GM19468 (cell line): Measurements from ENCODE around the gene PAX2.

Experiments used
- ATAC-seq: cut with Tn5 transposase; IDR thresholded peaks from one replicate; pipeline ENCODE4 v1.9.1; 2021; ENCODE audit warnings: mild to moderate bottlenecking, moderate library complexity, moderate number of reproducible peaks; ENCODE audit not compliant: unreplicated experiment; ENCODE audit errors: extremely low read depth

Gene PAX2

DNA sequence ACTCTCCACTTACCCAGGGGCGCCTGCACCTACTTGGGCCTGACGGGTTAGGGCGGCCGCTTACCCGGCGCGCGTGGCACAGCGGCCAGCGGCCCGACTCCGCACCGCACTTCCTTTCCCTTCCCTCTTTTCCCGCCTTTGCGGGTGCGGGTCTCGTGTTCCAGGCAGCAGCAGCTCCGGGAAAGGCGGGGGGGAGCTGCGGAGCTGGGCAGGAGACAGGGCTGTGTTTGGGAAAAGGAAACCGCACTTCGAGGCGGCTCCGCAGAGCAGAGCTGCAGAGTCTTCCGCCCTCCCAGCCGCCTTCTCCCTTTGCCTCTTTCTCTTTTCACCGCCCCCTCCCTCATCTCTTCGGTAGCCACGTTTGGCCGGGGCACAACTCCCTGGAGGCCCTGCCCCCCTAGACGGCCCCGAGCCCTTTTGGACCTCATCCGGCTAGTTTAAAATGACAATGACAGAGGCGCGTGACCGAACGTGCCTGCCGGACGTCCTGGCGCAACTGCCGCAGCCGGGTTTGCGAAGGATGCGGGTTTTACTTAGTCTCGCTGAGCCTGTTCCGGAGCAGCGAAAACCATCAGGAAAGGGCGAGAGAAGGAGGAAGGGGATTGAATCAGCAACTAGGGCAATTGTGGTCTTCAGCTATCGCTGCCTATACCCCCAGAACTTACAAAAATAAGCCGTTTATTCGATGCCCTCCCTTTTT lies 7.9 kb upstream of the PAX2 start:
- no peak for ATAC-seq

DNA sequence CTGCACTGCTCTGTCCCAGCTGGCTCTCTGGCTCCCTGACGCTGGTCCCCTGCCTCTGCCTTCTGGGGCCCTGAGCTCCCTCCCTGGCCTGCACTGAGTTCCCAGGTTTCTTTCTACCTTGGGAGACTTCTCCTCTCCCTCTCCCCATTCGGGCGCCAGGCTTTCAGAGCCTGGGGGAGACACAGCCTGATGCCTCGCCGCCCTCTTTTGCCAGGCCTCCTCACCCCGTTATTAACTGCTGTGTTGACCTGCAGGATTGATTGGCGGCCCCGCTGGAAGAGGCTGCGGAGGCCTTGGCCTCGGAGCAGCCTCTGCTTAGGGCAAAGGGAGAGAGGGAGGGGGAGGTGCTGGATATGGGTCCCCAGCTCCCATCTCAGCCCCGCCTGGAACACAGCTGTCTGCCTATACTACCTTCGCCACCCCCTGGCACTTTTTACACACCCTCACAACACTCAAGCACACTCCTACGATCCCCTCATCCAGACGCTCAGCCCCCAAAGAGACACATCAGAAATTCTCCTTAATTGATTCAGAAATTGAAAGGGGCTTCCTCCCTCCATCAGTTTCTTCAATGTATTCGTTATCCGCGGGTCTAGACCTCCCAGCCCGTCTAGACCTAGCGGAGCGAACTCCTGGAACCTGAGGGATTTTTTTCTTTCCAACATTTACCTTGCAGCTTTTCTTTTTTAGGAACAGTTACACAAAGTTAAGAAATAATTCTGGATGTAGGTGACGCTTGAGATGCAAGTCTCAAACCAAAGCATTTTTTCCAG lies 7.1 kb upstream of the PAX2 start:
- ATAC-seq = no peak

DNA sequence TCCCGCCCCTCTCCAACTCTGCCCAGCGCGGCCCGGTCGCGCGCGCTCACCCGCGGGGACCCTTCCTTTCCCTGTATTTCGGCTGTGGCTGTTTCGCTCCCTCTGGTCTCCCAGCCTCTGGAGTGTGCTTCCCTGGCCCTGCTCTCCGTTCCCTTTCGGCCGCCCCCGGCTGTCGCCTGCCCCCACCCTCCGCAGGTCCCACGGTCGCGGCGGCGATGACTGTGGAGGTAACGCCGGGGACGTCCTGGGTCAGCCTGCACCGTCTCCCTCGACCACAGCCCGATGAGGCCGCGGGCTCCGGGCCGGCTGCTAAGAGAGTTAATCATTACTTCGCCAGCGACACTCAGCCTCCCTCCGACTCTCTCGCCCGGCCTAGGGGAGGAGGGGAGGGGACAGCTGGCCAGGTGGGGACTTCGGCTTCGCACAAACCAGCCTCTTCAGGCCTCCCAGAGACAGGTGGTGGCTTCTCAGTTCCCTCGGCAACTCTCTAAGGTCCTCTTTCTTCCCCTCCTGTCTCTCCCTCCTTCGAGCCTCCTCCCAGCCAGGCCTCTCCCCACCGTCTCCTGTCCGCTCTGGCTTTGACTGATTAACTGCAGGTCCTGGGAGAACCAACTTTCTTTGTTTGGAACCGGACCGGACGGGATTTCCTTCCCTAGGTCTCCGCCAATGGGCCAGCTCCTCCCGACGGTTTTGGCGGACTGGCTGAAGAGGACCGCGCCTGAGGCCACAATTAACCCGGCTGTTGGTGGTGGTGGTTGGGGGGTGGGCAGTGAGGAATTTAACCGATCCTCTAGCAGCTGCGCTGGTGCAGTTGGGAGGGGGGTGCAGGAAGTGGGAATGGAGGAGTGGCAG lies 5.6 kb upstream of the PAX2 start:
- ATAC-seq = no peak

DNA sequence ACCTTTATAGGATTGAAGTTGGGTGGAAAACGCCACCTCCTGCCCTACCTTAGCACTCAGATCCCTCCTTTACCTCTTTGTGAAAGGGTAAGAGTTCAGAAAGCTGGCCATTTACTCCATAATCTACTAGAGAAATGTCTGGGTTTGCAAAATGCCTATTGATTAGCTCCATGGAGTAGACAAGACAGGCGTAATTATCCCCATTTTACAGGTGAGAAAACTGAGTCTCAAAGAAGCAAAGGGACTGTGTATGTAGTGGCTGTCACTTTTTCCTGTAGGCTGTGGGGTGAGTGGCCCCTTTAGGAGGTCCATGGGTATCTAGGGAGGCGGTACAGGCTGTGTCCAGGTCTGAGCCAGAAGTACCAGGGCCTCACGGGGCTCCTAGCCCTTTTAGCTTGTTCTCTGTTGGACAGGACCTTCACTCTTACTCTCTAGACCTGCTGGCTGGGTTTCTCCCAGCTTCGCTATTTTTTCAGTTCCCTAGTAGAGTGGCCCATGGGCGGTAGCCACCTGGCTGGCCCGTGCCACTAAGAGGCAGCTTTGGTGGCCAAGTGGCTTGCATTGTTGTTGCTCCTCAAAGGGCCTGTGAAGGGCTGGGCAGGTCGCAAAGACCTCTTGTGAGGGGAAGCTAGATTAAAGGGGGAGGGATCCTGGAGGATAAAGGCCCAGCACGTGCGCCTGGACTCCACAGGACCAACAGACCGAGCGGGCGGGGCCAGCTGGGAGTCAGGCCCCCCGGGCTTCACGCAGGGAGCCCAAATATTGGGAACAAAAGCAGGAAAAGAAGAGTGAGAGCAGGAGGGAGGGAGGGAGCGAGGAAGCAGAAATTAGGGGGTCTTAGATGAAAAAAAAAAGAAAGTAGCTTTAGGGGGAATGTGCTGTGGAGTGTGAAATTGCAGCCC lies 4.7 kb upstream of the PAX2 start:
- ATAC-seq = no peak

DNA sequence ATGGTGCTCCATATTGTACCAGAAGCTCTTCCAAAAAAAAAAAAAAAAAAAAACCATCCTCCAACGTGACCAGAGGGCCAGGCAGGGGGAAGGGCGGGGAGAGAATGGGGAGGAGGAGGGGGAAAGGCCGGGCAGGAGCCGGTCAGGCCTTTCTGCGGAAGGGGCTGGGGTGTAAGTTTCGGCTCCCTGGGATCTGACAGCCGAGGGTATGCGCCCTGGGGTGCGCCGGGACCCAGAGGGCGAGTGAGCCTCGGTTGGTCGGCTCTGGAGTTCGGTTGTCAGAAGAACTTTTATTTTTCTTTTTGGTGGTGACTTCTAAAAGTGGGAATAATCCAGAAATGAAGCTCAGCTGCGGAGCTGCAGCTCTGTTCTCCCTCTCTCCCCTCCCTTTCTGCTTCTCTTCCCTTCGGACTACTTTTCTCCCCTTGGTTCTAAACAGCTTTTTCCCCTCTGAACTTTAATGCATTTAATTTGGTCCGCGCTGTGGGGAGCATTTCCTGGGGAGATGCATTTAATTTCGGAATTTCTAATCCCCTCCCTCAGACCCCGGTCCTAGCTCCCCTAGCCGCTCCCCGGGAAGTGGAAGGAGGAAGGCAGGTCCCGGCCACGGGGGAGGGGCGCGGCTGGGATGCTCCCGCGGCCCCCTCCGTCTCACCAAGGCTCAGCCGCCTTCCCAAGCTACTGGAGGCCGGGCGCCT lies 3.9 kb upstream of the PAX2 start:
- no peak for ATAC-seq

DNA sequence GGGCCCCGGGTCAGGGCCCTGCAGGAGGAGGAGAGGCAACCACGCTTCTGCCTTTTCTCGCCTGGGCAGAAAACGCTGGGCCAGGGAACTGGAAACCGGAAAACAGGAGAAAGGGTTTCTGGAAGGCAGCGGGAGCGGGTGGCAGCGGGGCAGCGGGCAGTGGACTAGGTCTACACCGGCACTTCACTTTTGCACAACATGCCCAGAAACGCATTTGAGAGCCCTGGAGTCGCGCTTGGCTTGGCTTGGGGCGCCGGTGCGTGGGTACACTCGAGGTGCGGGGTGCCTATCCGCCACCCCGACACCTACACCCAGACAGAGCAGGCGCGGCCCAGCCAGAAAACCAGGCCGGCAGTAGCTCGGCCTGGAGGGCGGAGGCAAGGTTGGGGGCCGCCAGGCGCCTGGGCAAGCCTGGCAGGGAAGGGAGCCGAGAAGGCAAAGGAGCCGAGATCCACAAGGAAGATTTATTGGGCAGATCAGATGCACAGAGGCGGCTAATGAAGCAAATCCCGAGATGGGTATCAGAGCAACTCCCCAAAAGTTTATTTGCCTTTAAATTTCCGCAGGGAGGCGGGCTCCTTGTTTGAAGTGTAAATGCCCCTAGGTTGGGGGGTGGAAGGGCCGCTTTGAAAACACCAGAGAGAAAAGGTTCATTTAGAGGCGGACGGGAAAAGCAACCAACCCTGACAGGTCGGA lies 3.2 kb upstream of the PAX2 start:
- no peak for ATAC-seq

DNA sequence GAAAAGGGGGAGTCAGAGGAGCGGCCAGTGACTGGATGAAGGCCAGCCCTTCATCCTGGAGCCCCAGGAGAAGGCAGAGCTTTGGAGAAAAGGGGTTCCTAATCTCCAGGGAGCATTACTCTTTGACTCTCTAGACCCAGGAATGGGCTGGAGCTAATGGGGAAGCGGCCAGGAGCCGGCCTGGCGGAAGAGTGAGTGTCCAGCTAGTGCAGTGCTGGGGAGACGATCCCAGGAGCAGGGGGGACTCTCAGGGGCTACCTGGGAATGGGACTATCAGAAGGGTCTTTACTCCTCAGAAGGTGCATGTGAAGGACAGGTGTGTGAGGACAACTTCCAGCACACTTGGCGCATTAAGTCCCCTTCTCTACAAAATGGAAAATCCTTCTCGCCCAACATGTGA lies 2.4 kb upstream of the PAX2 start:
- no peak for ATAC-seq

DNA sequence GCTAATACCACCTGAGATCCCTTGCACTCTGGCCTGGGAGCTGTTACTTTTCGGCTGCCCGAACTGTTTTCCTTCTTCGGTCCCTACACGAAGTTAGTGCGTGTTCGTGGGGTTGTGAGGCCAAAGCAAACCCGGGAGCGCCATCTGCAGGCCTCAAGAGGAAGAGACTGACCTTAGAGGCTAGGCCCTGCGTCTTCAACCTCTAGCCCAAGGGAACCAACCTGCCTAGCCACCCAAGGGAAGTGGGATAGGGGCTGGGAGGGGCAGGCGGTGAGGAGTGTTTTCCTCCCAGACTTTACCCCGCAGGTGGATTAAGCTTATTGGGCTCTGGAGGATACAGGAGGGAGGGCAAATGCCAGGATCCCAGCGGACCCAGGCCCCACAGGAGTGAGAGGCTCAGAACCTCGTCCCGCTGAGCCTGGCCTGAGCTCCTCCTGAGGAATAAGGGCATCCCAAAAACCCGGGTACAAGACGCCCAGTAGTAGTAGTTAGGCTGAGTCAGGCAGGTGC lies 1.7 kb upstream of the PAX2 start:
- no peak for ATAC-seq

DNA sequence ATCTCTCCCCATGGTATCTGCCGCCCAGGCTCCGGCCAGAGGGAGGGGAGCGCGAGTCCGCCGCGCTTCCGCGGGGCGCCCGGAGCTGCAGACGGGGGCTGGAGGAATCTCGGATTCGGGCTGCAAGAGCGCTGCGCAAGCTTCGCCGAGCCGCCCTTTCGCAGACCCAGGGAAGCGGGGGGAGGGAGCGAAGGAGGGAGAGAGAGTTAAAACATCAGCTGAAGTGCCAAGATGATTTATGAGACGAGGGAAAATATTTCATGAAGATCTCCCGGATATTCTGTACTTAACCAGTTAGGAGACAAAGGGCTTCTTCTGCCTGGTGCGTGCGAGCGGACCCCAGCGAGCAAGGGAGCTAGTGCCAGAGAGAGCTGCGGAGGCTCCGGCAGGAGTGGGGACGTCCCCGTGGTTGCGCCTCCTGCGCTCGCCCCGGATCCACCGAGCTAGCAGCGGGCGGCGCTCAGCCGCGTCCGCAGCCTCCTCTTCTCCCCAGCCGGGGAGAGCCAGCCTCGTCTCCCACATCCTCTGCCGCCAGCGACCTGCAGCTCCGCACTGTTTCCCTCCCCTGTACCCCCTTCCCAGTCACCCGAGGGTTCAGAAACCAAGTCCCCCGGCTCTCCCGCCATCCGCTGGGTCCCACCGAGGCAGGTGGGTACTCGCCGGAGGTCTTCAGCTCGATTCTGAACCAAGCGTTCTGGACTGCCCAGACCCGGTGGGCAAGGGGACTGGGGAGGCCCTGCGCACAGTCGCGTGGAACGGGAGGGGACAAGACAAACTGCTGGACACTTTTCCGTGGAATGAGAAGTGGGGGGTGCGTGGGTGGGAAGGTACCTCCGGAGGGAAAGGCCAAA lies 1.0 kb upstream of the PAX2 start:
- ATAC-seq = no peak

DNA sequence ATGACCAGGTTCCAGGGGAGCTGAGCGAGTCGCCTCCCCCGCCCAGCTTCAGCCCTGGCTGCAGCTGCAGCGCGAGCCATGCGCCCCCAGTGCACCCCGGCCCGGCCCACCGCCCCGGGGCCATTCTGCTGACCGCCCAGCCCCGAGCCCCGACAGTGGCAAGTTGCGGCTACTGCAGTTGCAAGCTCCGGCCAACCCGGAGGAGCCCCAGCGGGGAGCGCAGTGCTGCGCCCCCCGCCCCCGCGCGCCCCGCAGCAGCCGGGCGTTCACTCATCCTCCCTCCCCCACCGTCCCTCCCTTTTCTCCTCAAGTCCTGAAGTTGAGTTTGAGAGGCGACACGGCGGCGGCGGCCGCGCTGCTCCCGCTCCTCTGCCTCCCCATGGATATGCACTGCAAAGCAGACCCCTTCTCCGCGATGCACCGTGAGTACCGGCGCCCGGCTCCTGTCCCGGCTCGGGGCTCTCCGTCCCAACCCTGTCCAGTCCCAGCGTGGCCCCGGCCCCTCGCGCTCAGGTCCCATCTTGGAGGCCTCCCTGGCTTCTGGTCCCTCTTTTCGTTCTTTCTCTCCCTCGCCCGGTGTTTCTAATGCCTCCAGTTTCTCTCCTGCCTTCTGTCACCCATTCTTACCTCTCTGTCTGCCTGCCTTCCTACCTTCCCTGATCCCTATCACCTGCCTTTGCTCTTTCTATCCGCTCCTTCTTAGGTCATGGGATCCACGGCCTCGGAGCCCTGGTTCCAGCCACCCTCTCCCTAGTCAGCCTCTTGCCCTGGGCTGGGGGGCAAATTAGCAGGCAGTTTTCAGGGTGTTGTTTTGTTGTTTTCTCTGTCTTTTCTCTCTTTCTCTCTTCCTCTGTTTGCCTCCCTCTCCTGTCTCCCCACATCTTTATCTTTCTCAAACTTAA lies 751 bp downstream of the PAX2 start:
- no peak for ATAC-seq

DNA sequence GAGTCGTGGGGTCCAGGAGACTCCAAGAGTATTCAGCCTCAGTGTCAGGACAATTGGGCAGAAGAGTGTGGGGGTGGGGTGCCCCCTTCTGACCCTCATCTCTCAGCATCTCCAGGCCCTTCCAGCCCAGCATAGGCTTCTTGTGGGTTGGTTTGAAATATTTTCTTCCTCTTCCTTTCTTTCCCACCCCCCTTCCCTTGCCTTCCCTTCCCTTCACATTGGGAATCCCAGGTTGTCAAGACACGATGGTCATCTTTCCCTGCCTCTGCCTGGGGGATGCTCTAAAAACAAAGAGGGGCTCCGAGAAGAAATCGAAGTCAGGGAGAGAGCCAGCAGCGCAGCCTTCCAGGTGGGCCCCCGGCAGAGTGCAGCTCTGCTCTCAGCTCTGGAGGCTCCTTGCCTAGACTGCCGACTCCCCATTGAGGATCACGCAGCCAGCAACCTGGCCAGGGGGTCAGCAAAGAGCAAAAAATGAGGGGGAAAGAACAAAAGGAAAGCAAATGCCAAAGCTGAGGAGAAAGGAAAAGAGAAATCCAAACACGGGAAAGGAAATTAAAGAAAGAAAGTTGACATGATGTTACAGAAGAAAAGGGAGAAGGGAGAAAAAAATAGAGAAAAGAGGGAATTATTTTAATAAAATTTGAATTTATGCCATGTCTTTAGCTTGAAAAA lies 1.5 kb downstream of the PAX2 start:
- ATAC-seq = no peak

DNA sequence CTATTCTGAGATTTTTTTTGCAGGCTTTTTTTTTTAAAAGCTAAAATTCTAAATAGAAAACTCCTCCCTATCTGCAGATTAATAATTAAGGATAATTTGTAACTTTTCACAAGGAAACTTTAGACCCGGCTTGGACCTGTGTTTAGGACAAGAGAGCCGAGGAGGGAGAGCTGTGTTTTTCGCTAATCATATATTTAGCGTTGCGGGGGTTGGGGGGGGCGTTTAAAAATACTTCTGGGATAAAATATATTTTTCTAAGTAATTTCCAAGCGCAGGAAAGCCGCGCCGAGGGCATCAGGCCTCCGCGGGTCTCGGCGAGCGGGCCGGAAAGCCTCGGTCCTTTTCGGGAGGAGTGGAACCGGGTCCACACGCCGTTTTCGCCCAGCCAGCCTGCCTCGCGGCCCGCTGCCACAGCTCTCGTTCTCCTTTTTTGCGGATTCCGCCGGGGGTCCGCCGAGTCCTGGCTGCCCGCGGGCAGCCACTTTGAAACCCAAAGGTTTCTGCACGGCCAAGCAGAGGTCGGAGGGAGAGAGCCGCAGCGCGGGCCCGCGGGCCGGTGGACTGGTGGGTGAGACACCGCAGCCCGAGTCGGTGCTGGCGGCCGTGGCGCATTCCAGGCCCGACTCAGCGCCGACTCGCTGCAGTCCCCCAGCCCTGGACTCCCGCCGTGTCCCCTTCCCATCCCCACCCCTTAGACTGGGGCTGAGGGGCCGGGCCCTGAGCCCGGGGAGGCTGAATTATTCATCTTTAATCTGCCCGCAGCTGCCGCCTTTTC lies 2.3 kb downstream of the PAX2 start:
- no peak for ATAC-seq

DNA sequence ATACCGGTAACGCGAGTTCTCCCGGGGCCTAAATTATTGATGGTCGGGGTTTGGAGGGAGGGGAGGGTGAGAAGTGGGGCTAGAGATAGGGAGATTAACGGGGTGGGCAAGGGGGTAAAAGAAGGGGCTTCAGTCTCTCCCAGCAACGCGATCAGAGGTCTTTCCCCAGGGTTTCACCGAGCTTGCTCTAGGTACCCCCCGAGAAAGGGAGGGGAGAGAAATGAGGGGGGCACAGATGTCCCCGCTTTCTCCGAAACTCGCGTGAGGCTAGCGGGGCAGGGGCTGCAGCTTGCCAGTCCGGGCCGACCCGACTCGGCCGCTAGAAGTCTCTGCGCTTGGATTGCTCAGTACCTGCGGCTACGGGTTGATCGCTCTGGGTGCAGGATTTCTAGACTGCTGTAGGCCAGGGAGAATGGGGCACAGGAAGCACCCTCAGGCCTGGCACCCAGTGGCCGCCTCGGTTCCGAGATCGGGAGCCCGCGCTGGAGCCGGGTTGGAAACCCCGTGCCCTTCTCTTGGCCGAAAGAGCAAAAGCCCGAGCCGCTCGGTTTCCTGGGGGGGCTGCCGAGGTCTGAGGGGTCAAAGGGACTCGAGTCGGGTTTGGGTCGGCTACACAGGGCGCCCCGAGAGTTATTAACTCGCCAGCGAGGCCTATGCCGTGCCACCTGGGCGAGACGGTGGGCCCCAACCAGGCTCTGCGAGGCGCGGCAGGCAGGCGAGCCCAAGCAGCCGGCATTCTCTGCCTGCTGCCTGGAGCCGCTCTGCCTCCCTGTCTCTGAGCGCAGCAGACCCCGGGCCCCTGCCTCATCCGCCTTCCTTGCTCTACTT lies 3.1 kb downstream of the PAX2 start:
- no peak for ATAC-seq

DNA sequence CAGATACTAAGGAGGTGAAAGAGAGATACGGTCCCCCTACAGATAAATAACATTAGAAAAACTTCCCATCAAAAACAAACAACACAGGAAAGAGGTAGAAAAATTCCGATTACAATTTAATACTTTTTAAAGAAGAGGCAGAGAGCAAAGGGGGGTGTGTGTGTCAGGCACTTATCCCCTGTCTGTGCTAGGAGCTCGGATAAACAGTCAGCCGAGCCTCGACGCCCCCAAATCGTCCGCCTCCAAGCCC lies 3.6 kb downstream of the PAX2 start:
- ATAC-seq = no peak
